GM21786 (cell line): ENCODE results near the gene PLSCR4.
"Not testable (repeated sequence)": the region's sequence is repeated elsewhere in the genome, so short reads cannot be mapped to it uniquely, and the experiment has no call there.

ENCODE experiments used
- ATAC-seq: cut with Tn5 transposase; IDR thresholded peaks from one replicate; pipeline ENCODE4 v1.9.1; 2021; ENCODE audit not compliant: unreplicated experiment

PLSCR4 gene

GRCh38 chr3:146250449-146251382 is at the start of gene PLSCR4:
Gene PLSCR4, minus strand, starts transcription at chr3:146251105. Its CDS starts 29,034 bp downstream, at chr3:146222071.
- peak; percentile 39 for ATAC-seq

- not testable (repeated sequence) for ATAC-seq
Observed at GRCh38 chr3:146293401-146293800, 42.5 kb upstream of the PLSCR4 start.

- no peak for ATAC-seq
Observed at GRCh38 chr3:146283781-146284445, 33.0 kb upstream of the PLSCR4 start.

GRCh38 chr3:146280864-146281263 is 30.0 kb upstream of the PLSCR4 start:
- no peak for ATAC-seq

GRCh38 chr3:146279951-146280350 is 29.0 kb upstream of the PLSCR4 start:
- no peak for ATAC-seq

GRCh38 chr3:146279013-146279412 is 28.1 kb upstream of the PLSCR4 start:
- no peak for ATAC-seq

- ATAC-seq = no peak
Observed at GRCh38 chr3:146277953-146278631, 27.2 kb upstream of the PLSCR4 start.

GRCh38 chr3:146275476-146275875 is 24.6 kb upstream of the PLSCR4 start:
- no peak for ATAC-seq

GRCh38 chr3:146274833-146275232 is 23.9 kb upstream of the PLSCR4 start:
- no peak for ATAC-seq

GRCh38 chr3:146273721-146274407 is 23.0 kb upstream of the PLSCR4 start:
- no peak for ATAC-seq

- no peak for ATAC-seq
Observed at GRCh38 chr3:146271180-146271579, 20.3 kb upstream of the PLSCR4 start.

GRCh38 chr3:146269271-146269670 is 18.4 kb upstream of the PLSCR4 start:
- no peak for ATAC-seq

GRCh38 chr3:146268535-146269219 is 17.8 kb upstream of the PLSCR4 start:
- ATAC-seq = no peak

GRCh38 chr3:146265720-146266119 is 14.8 kb upstream of the PLSCR4 start:
- ATAC-seq = no peak

GRCh38 chr3:146262371-146263110 is 11.6 kb upstream of the PLSCR4 start:
- ATAC-seq = no peak

- no peak for ATAC-seq
Observed at GRCh38 chr3:146259880-146260589, 9.1 kb upstream of the PLSCR4 start.

- no peak for ATAC-seq
Observed at GRCh38 chr3:146256851-146257486, 6.1 kb upstream of the PLSCR4 start.

- not testable (repeated sequence) for ATAC-seq
Observed at GRCh38 chr3:146252445-146252844, 1.5 kb upstream of the PLSCR4 start.

- no peak for ATAC-seq
Observed at GRCh38 chr3:146249921-146250320, 984 bp downstream of the PLSCR4 start.
